Measurements from ENCODE around the gene MATN3. TPM values are rescaled to one million over a fixed set of nuclear protein-coding genes. Genes with fewer than 3 reads are reported as not detected.

The MATN3 gene
- total and polyA plus RNA-seq, 2 of the 13 experiments (the other 11 are each of a cell fraction or from before 2014, with no cell fraction given) = 36.1 to 208 TPM

GRCh38 chr2:19947184-19947940 is 65.1 kb downstream of the MATN3 start:
- H4K20me1 ChIP-seq (ENCODE audit: insufficient read depth, low read length) = no peaks in the 10 kb centered on the region
- WGBS (ENCODE audit: low lambda C conversion rate) = 96% methylated on average over 4 of the region's 4 CpGs
- no peak overlapping the region for H3K9ac ChIP-seq (ENCODE audit: insufficient read depth, low read depth, low read length)
- H3K4me1 ChIP-seq (ENCODE audit: insufficient read depth, low read length) = no peaks in the 10 kb centered on the region
- intact Hi-C loops (cut with micrococcal nuclease; ENCODE audit: unreplicated experiment) (no loop called here), in situ Hi-C loops (cut with HindIII; ENCODE audit: extremely low pct_ligation_motif_present, low pct_unique_long_range_greater_than_20kb) (no loop called here)
- ATAC-seq (no peak), DNase-seq (ENCODE audit: low spot score) (no peak), FAIRE-seq (no peak)
- H3K4me3 ChIP-seq (replicated peaks in 1 of 3; ENCODE audit: insufficient read depth in 1 of 3, low read depth in 2 of 3, low read length in 3 of 3) = no peak overlapping the region
- H2AFZ ChIP-seq (ENCODE audit: low read length) = no peak overlapping the region
- H3K9me3 ChIP-seq (ENCODE audit: low read length) = no peaks in the 10 kb centered on the region
- H3K27ac ChIP-seq (ENCODE audit: extremely low read length, insufficient read depth, low read length) = no peak overlapping the region
- H3K36me3 ChIP-seq (replicated peaks in 1 of 2; ENCODE audit: control insufficient read depth in 1 of 2, insufficient read depth in 2 of 2, low read length in 2 of 2) = peaks cover 7 to 23% of the 10 kb centered on the region in 2 experiments
- POLR2A ChIA-PET = no interaction called here
- H3K79me2 ChIP-seq (ENCODE audit: insufficient read depth, low read length) = no peaks in the 10 kb centered on the region
- H3K27me3 ChIP-seq (ENCODE audit: control insufficient read depth in 1 of 2, insufficient read depth in 2 of 2, low read length in 2 of 2) = no peaks in the 10 kb centered on the region
- CTCF ChIA-PET (ENCODE audit: low intra/inter-chr PET ratio, low total read pairs) = no interaction called here
- H3K4me2 ChIP-seq (ENCODE audit: low read depth, low read length) = no peak overlapping the region
- TF ChIP-seq ZBTB34 (CRISPR knock-in tag; IDR thresholded peaks at IDR 0.05) = no peak
- TF ChIP-seq ZFP41 (CRISPR knock-in tag; IDR thresholded peaks at IDR 0.05; ENCODE audit: borderline replicate concordance) = no peak
- no peak for TF ChIP-seq AHR (CRISPR knock-in tag; IDR thresholded peaks at IDR 0.05)
- no peak for TF ChIP-seq NFE2L1 (CRISPR knock-in tag; IDR thresholded peaks at IDR 0.05; ENCODE audit: borderline replicate concordance)
- no peak for TF ChIP-seq PHF5A (CRISPR knock-in tag; IDR thresholded peaks at IDR 0.05; ENCODE audit: low read depth, unreplicated experiment)
- no peak for TF ChIP-seq KDM4B (CRISPR knock-in tag; IDR thresholded peaks at IDR 0.05)
- TF ChIP-seq BORCS8-MEF2B (CRISPR knock-in tag; IDR thresholded peaks at IDR 0.05) = no peak
- no peak for TF ChIP-seq ZNF274 (CRISPR knock-in tag; IDR thresholded peaks at IDR 0.05)
- no peak for TF ChIP-seq ZNF549 (CRISPR knock-in tag; IDR thresholded peaks at IDR 0.05)
- no peak for TF ChIP-seq GFI1 (CRISPR knock-in tag; IDR thresholded peaks at IDR 0.05; ENCODE audit: borderline replicate concordance)
- no peak for TF ChIP-seq FOXA1 (IDR thresholded peaks at IDR 0.05)
- TF ChIP-seq FOXA1 (CRISPR knock-in tag; IDR thresholded peaks at IDR 0.05) = no peak
- TF ChIP-seq FOXP4 (CRISPR knock-in tag; IDR thresholded peaks at IDR 0.05) = no peak
- BruUV-seq (replicated peaks) = no TSS peak

Measured in HepG2 (cell line).